ENCODE results near the gene SET.

The SET gene

GRCh38 chr9:128720841-128721486 is 31.9 kb downstream of the SET start:
- TF ChIP-seq CTCF (IDR thresholded peaks at IDR 0.05; ENCODE audit: insufficient read depth, low read depth, low read length, missing control alignments), result no peak
- no peak for DNase-seq (ENCODE audit: low read depth)

GRCh38 chr9:128721487-128722010 is 32.5 kb downstream of the SET start:
- TF ChIP-seq CTCF (IDR thresholded peaks at IDR 0.05; ENCODE audit: insufficient read depth, low read depth, low read length, missing control alignments), result no peak
- H3K4me3 ChIP-seq (ENCODE audit: low read depth, low read length), result no peak overlapping the region

More at GRCh38 chr9:128720841-128721486, 31.9 kb downstream of the SET start:
- H3K4me3 ChIP-seq (ENCODE audit: low read depth, low read length), result no peak overlapping the region

GRCh38 chr9:128722380-128723351 is 33.6 kb downstream of the SET start:
- DNase-seq (ENCODE audit: low read depth), result no peak
- TF ChIP-seq CTCF (IDR thresholded peaks at IDR 0.05; ENCODE audit: insufficient read depth, low read depth, low read length, missing control alignments), result no peak
- H3K4me3 ChIP-seq (ENCODE audit: low read depth, low read length), result peak overlapping the region; percentile 66

More at GRCh38 chr9:128721487-128722010, 32.5 kb downstream of the SET start:
- no peak for DNase-seq (ENCODE audit: low read depth)

GRCh38 chr9:128723352-128723865 is 34.4 kb downstream of the SET start:
- peak overlapping the region; percentile 66 for H3K4me3 ChIP-seq (ENCODE audit: low read depth, low read length)
- DNase-seq (ENCODE audit: low read depth), result no peak
- TF ChIP-seq CTCF (IDR thresholded peaks at IDR 0.05; ENCODE audit: insufficient read depth, low read depth, low read length, missing control alignments), result no peak

GRCh38 chr9:128723866-128724743 is 35.1 kb downstream of the SET start, which contains the start of gene ZDHHC12:
Gene ZDHHC12 (minus strand): TSS chr9:128724127. CDS start chr9:128724093, 34 bp downstream.
- peak; percentile 100 for DNase-seq (ENCODE audit: low read depth)
- H3K4me3 ChIP-seq (ENCODE audit: low read depth, low read length), result peak within 1 kb of the TSS; percentile 76
- no peak for TF ChIP-seq CTCF (IDR thresholded peaks at IDR 0.05; ENCODE audit: insufficient read depth, low read depth, low read length, missing control alignments)

- no peak for TF ChIP-seq CTCF (IDR thresholded peaks at IDR 0.05; ENCODE audit: insufficient read depth, low read depth, low read length, missing control alignments)
- H3K4me3 ChIP-seq (ENCODE audit: low read depth, low read length), result peak overlapping the region; percentile 76
- DNase-seq (ENCODE audit: low read depth), result peak; percentile 79
Measured at GRCh38 chr9:128724744-128725211, 35.8 kb downstream of the SET start.
